ENCODE data around the gene ITSN2. TPM values are rescaled to one million over a fixed set of nuclear protein-coding genes. Genes with fewer than 3 reads are reported as not detected.
A peak's percentile ranks its signal among the peaks of the same experiment; 100 is the strongest.

Gene ITSN2
- total and polyA plus RNA-seq, 2 of the 8 experiments (the other 6 are each of a cell fraction or from before 2014, with no cell fraction given): 9.3 to 17.0 TPM

- TF ChIP-seq KDM1A (IDR thresholded peaks at IDR 0.05; ENCODE audit: borderline replicate concordance, low read length): no peak
- TF ChIP-seq PHF8 (conservative IDR thresholded peaks at IDR 0.05; ENCODE audit: low read depth, low read length): peak; percentile 71
- TF ChIP-seq JUN (IDR thresholded peaks at IDR 0.05; ENCODE audit: low read depth, low read length): no peak
- no peak for TF ChIP-seq CBX5 (IDR thresholded peaks at IDR 0.05; ENCODE audit: low read depth, low read length)
- TF ChIP-seq FOSL1 (IDR thresholded peaks at IDR 0.05; ENCODE audit: insufficient read depth, low read depth, low read length): no peak
- no peak for TF ChIP-seq SIX5 (IDR thresholded peaks at IDR 0.05; ENCODE audit: low read depth, low read length)
- peak; percentile 96 for TF ChIP-seq ASH2L (IDR thresholded peaks at IDR 0.05; ENCODE audit: low read length)
- TF ChIP-seq TAF1 (IDR thresholded peaks at IDR 0.05; ENCODE audit: low read depth, low read length): peak; percentile 67
- peak; percentile 99 for TF ChIP-seq KDM4A (IDR thresholded peaks at IDR 0.05; ENCODE audit: low read depth, low read length, severe bottlenecking)
- TF ChIP-seq POLR2AphosphoS5 (IDR thresholded peaks at IDR 0.05; ENCODE audit: low read depth, low read length): peak; percentile 64; the same call in 1 of the 2 replicates
- peak; percentile 87; the same call in 1 of the 2 replicates for TF ChIP-seq RBBP5 (IDR thresholded peaks at IDR 0.05; ENCODE audit: borderline replicate concordance, low read depth, low read length)
- peak; percentile 95 for TF ChIP-seq YY1 (IDR thresholded peaks at IDR 0.05; ENCODE audit: low read depth, low read length)
- no peak for TF ChIP-seq RAD21 (IDR thresholded peaks at IDR 0.05 in 1 of 2, conservative IDR thresholded peaks at IDR 0.05 in 1 of 2; ENCODE audit: low read depth in 2 of 2, low read length in 2 of 2)
- no peak for TF ChIP-seq POLR2A (IDR thresholded peaks at IDR 0.05; ENCODE audit: control extremely low read depth in 1 of 2, low read depth in 2 of 2, low read length in 2 of 2)
- TF ChIP-seq SP1 (IDR thresholded peaks at IDR 0.05; ENCODE audit: low read depth, low read length): no peak
- TF ChIP-seq SRF (IDR thresholded peaks at IDR 0.05; ENCODE audit: low read depth, low read length): no peak
- TF ChIP-seq JUND (IDR thresholded peaks at IDR 0.05; ENCODE audit: low read length): no peak
- TF ChIP-seq RFX5 (IDR thresholded peaks at IDR 0.05; ENCODE audit: borderline replicate concordance, low read depth, low read length): no peak
- no peak for TF ChIP-seq CTBP2 (IDR thresholded peaks at IDR 0.05; ENCODE audit: borderline replicate concordance, insufficient read depth, insufficient read length, low read length)
- 0 out of 2 replicates have a peak, but pooled peaks have one; percentile 17 for TF ChIP-seq SP4 (IDR thresholded peaks at IDR 0.05; ENCODE audit: low read length)
- peak; percentile 72; the same call in 1 of the 2 replicates for TF ChIP-seq CREB1 (IDR thresholded peaks at IDR 0.05)
- TF ChIP-seq GABPA (IDR thresholded peaks at IDR 0.05; ENCODE audit: borderline replicate concordance, insufficient read depth, low read length): no peak
These were observed at the start of gene ITSN2 (continued) for GRCh38 chr2:24360050-24360962.

Measured in H1 (cell line).